HepG2 (cell line): ENCODE measurements around the gene AQP10. TPM values are rescaled to one million over a fixed set of nuclear protein-coding genes. Genes with fewer than 3 reads are reported as not detected.

ENCODE experiments used
- CBX2 ChIP-seq, 2 experiments: fragments of 200-600 bp in 1 of 2; sonication (generic); formaldehyde crosslinking in 1 of 2; IDR thresholded peaks; 2 replicates each; pipeline versions ENCODE4 v1.7.0 to v1.8.1; 2018 to 2022; ENCODE audit warnings: low read depth in 2 of 2, low read length in 1 of 2, mild to moderate bottlenecking in 1 of 2, missing genetic modification reagents in 1 of 2
- CENPX ChIP-seq: sonication (generic); formaldehyde crosslinking; IDR thresholded peaks from 2 replicates; pipeline ENCODE4 v1.9.0; 2021; ENCODE audit warnings: mild to moderate bottlenecking, missing genetic modification reagents, moderate library complexity
- MIER2 ChIP-seq: IDR thresholded peaks from 2 replicates; pipeline ENCODE4 v1.6.1; 2016; ENCODE audit warnings: missing biosample characterization, missing genetic modification reagents
- ZNF563 ChIP-seq: sonication (generic); formaldehyde crosslinking; IDR thresholded peaks from 2 replicates; pipeline ENCODE4 v1.8.0; 2022; ENCODE audit warnings: mild to moderate bottlenecking, moderate library complexity, missing genetic modification reagents
- ZNF720 ChIP-seq: sonication (generic); formaldehyde crosslinking; IDR thresholded peaks from 2 replicates; pipeline ENCODE4 v1.4.0; 2020; ENCODE audit warnings: missing genetic modification reagents
- polyA plus RNA-seq, 8 experiments: library from polyadenylated mRNA; depleted of rRNA in 3 of 8; stranded (reverse) in 7 of 8; unstranded in 1 of 8; fragments of >200 nt; fragmentation: Illumina TruSeq in 4 of 8; extraction: Trizol in 4 of 8; gene quantifications; 2 replicates each; pipeline versions ENCODE4 v1.2.1 to v1.2.3, GENCODE V29; 2011 to 2016; ENCODE audit warnings: low read depth in 4 of 8, missing spikeins in 1 of 8, mixed read lengths in 1 of 8; ENCODE audit not compliant: insufficient read depth in 1 of 8
- total RNA-seq, 5 experiments: library from RNA; depleted of rRNA; stranded (reverse); fragments of >200 nt; fragmentation: Illumina TruSeq; extraction: Trizol; gene quantifications; 2 replicates each; pipeline ENCODE4 v1.2.3, GENCODE V29; 2016; ENCODE audit warnings: low read depth in 1 of 5
- TF ChIP-seq, protein P1 (sequence below), 2 experiments: fragments of 450-650 bp in 1 of 2; sonication (generic) in 1 of 2; formaldehyde crosslinking in 1 of 2; IDR thresholded peaks; 2 replicates each; pipeline versions ENCODE4 v1.6.1 to v1.8.0; 2016 to 2022; ENCODE audit warnings: antibody characterized with exemption in 1 of 2, mild to moderate bottlenecking in 1 of 2, missing genetic modification reagents in 1 of 2
- TF ChIP-seq, protein P2 (sequence below): sonication (generic); formaldehyde crosslinking; IDR thresholded peaks from 2 replicates; pipeline ENCODE4 v1.4.0; 2020; ENCODE audit warnings: missing genetic modification reagents
- TF ChIP-seq, protein P3 (sequence below): IDR thresholded peaks from 2 replicates; pipeline ENCODE4 v1.6.1; 2012; ENCODE audit warnings: inconsistent platforms
- TF ChIP-seq, protein P4 (sequence below): sonication (generic); formaldehyde crosslinking; IDR thresholded peaks from 2 replicates; pipeline ENCODE4 v1.8.0; 2022; ENCODE audit warnings: missing genetic modification reagents, mild to moderate bottlenecking, moderate library complexity, borderline replicate concordance
- TF ChIP-seq, protein P5 (sequence below): sonication (generic); formaldehyde crosslinking; IDR thresholded peaks from 2 replicates; pipeline ENCODE4 v1.4.0; 2020; ENCODE audit warnings: missing genetic modification reagents, mild to moderate bottlenecking, borderline replicate concordance

The AQP10 gene
- total and polyA plus RNA-seq, 2 of the 13 experiments (the other 11 are each of a cell fraction or from before 2014, with no cell fraction given) = 0.30 TPM; not detected in 1

DNA sequence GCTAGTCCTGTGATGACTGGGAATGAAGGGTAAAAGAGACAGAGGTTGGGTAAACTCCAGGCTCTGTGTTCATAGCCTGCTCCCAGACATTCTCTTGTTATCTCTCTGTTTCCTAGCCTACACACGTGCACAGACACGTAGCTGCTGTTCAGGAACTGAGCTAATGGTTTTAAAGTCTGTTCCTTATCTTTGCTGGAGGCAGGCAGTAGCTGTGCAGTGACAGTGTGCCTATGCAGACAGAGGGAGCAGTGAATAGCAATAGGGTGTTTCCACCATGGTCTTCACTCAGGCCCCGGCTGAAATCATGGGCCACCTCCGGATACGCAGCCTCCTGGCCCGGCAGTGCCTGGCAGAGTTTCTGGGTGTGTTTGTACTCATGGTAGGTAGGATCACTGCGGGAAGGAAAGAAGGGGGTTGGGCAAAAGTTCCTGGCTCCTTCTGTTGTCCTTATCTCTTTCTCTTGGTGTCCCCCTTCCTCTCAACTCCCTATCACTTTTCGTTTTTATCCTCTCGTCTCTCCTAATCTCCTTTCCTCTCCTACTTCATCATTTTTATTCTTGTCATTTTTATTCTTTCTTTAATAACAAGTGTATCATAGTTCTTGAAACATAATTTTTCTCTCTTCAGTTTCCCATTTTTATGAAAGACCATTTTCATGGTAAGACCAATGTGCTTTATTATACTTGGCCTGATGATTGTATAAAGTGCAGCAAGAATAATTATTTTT lies at the start of gene AQP10 (continued):
- TF ChIP-seq, protein P1, sequence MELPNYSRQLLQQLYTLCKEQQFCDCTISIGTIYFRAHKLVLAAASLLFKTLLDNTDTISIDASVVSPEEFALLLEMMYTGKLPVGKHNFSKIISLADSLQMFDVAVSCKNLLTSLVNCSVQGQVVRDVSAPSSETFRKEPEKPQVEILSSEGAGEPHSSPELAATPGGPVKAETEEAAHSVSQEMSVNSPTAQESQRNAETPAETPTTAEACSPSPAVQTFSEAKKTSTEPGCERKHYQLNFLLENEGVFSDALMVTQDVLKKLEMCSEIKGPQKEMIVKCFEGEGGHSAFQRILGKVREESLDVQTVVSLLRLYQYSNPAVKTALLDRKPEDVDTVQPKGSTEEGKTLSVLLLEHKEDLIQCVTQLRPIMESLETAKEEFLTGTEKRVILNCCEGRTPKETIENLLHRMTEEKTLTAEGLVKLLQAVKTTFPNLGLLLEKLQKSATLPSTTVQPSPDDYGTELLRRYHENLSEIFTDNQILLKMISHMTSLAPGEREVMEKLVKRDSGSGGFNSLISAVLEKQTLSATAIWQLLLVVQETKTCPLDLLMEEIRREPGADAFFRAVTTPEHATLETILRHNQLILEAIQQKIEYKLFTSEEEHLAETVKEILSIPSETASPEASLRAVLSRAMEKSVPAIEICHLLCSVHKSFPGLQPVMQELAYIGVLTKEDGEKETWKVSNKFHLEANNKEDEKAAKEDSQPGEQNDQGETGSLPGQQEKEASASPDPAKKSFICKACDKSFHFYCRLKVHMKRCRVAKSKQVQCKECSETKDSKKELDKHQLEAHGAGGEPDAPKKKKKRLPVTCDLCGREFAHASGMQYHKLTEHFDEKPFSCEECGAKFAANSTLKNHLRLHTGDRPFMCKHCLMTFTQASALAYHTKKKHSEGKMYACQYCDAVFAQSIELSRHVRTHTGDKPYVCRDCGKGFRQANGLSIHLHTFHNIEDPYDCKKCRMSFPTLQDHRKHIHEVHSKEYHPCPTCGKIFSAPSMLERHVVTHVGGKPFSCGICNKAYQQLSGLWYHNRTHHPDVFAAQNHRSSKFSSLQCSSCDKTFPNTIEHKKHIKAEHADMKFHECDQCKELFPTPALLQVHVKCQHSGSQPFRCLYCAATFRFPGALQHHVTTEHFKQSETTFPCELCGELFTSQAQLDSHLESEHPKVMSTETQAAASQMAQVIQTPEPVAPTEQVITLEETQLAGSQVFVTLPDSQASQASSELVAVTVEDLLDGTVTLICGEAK (IDR thresholded peaks at IDR 0.05) = no peak
- TF ChIP-seq, protein P1 (CRISPR knock-in tag; IDR thresholded peaks at IDR 0.05) = no peak
- TF ChIP-seq, protein P2, sequence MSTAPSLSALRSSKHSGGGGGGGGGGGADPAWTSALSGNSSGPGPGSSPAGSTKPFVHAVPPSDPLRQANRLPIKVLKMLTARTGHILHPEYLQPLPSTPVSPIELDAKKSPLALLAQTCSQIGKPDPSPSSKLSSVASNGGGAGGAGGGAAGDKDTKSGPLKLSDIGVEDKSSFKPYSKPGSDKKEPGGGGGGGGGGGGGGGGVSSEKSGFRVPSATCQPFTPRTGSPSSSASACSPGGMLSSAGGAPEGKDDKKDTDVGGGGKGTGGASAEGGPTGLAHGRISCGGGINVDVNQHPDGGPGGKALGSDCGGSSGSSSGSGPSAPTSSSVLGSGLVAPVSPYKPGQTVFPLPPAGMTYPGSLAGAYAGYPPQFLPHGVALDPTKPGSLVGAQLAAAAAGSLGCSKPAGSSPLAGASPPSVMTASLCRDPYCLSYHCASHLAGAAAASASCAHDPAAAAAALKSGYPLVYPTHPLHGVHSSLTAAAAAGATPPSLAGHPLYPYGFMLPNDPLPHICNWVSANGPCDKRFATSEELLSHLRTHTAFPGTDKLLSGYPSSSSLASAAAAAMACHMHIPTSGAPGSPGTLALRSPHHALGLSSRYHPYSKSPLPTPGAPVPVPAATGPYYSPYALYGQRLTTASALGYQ = no peak
- TF ChIP-seq, protein P3, sequence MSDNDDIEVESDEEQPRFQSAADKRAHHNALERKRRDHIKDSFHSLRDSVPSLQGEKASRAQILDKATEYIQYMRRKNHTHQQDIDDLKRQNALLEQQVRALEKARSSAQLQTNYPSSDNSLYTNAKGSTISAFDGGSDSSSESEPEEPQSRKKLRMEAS = peak; percentile 45
- no peak for TF ChIP-seq CENPX
- 0 out of 2 replicates have a peak, but pooled peaks have one; percentile 37 for TF ChIP-seq MIER2 (CRISPR knock-in tag)
- TF ChIP-seq, protein P4, sequence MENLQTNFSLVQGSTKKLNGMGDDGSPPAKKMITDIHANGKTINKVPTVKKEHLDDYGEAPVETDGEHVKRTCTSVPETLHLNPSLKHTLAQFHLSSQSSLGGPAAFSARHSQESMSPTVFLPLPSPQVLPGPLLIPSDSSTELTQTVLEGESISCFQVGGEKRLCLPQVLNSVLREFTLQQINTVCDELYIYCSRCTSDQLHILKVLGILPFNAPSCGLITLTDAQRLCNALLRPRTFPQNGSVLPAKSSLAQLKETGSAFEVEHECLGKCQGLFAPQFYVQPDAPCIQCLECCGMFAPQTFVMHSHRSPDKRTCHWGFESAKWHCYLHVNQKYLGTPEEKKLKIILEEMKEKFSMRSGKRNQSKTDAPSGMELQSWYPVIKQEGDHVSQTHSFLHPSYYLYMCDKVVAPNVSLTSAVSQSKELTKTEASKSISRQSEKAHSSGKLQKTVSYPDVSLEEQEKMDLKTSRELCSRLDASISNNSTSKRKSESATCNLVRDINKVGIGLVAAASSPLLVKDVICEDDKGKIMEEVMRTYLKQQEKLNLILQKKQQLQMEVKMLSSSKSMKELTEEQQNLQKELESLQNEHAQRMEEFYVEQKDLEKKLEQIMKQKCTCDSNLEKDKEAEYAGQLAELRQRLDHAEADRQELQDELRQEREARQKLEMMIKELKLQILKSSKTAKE (CRISPR knock-in tag) = peak; percentile 79
- TF ChIP-seq ZNF720 (CRISPR knock-in tag) = no peak
- no peak for TF ChIP-seq CBX2 (IDR thresholded peaks at IDR 0.05; ENCODE audit: low read depth, low read length)
- no peak for TF ChIP-seq CBX2 (CRISPR knock-in tag; IDR thresholded peaks at IDR 0.05; ENCODE audit: low read depth)
- TF ChIP-seq, protein P5, sequence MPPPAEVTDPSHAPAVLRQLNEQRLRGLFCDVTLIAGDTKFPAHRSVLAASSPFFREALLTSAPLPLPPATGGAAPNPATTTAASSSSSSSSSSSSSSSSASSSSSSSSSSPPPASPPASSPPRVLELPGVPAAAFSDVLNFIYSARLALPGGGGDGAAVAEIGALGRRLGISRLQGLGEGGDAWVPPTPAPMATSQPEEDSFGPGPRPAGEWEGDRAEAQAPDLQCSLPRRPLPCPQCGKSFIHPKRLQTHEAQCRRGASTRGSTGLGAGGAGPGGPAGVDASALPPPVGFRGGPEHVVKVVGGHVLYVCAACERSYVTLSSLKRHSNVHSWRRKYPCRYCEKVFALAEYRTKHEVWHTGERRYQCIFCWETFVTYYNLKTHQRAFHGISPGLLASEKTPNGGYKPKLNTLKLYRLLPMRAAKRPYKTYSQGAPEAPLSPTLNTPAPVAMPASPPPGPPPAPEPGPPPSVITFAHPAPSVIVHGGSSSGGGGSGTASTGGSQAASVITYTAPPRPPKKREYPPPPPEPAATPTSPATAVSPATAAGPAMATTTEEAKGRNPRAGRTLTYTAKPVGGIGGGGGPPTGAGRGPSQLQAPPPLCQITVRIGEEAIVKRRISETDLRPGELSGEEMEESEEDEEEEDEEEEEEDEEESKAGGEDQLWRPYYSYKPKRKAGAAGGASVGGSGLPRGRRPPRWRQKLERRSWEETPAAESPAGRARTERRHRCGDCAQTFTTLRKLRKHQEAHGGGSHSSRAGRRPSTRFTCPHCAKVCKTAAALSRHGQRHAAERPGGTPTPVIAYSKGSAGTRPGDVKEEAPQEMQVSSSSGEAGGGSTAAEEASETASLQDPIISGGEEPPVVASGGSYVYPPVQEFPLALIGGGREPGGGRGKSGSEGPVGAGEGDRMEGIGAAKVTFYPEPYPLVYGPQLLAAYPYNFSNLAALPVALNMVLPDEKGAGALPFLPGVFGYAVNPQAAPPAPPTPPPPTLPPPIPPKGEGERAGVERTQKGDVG (CRISPR knock-in tag) = no peak
- TF ChIP-seq ZNF563 (CRISPR knock-in tag) = no peak
